Measurements from ENCODE around the gene SRGAP1. TPM values are rescaled to one million over a fixed set of nuclear protein-coding genes. Genes with fewer than 3 reads are reported as not detected.
"Not testable (repeated sequence)": the region's sequence is repeated elsewhere in the genome, so short reads cannot be mapped to it uniquely, and the experiment has no call there.

The SRGAP1 gene
- total and polyA plus RNA-seq, 2 of the 13 experiments (the other 11 are each of a cell fraction or from before 2014, with no cell fraction given): 1.6 to 3.4 TPM

- Histone ChIP-seq H3K4me1 (ENCODE audit: insufficient read depth, low read length) (peaks cover 38% of the 10 kb centered on the region), H3K4me2 (ENCODE audit: low read depth, low read length) (peak overlapping the region; percentile 86), H3K4me3 (replicated peaks in 1 of 3; ENCODE audit: insufficient read depth in 1 of 3, low read depth in 2 of 3, low read length in 3 of 3) (peak overlapping the region in 2 of 3 experiments; percentile 79 to 91; a peak in 1 of 6 replicates), H3K79me2 (ENCODE audit: insufficient read depth, low read length) (peaks cover 13% of the 10 kb centered on the region)
- in situ Hi-C loops (cut with HindIII; ENCODE audit: extremely low pct_ligation_motif_present, low pct_unique_long_range_greater_than_20kb) (loop anchor here (5.0 kb wide), 2 partner anchors 340 to 415 kb away; no protein-coding TSS in a partner anchor), intact Hi-C loops (cut with micrococcal nuclease; ENCODE audit: unreplicated experiment) (loop anchor here (1.0 to 10.0 kb wide), 5 partner anchors 102 to 395 kb away; no protein-coding TSS in a partner anchor)
- H3K27me3 ChIP-seq (ENCODE audit: control insufficient read depth in 1 of 2, insufficient read depth in 2 of 2, low read length in 2 of 2); H3K27ac ChIP-seq (ENCODE audit: extremely low read length, insufficient read depth, low read length); DNase-seq (ENCODE audit: low spot score); H3K9me3 ChIP-seq (ENCODE audit: low read length); H3K36me3 ChIP-seq (replicated peaks in 1 of 2; ENCODE audit: control insufficient read depth in 1 of 2, insufficient read depth in 2 of 2, low read length in 2 of 2); CTCF ChIA-PET (ENCODE audit: low intra/inter-chr PET ratio, low total read pairs); ATAC-seq; H2AFZ ChIP-seq (ENCODE audit: low read length); H4K20me1 ChIP-seq (ENCODE audit: insufficient read depth, low read length); FAIRE-seq; H3K9ac ChIP-seq (ENCODE audit: insufficient read depth, low read depth, low read length); BruUV-seq (replicated peaks): not testable (repeated sequence)
- 86% methylated on average over 17 of the region's 17 CpGs for WGBS (ENCODE audit: low lambda C conversion rate)
- TF ChIP-seq THAP9 (CRISPR knock-in tag; IDR thresholded peaks at IDR 0.05; ENCODE audit: borderline replicate concordance): 0 out of 2 replicates have a peak, but pooled peaks have one; percentile 2
- POLR2A ChIA-PET: interaction anchor here (0.9 to 3.0 kb wide), 3 partner anchors 75 to 561 kb away, joined by 3 to 18 read pairs (median 9); partner anchors contain the start of gene XPOT
Observed at GRCh38 chr12:63842750-63843149, 1.8 kb upstream of the SRGAP1 start.

- intact Hi-C loops (cut with micrococcal nuclease; ENCODE audit: unreplicated experiment): loop anchor here (1.0 to 10.0 kb wide), 5 partner anchors 102 to 394 kb away; no protein-coding TSS in a partner anchor
- ChIA-PET CTCF (ENCODE audit: low intra/inter-chr PET ratio, low total read pairs) (interaction anchor here (0.9 to 1.4 kb wide), 3 partner anchors 338 to 413 kb away, joined by 3 to 8 read pairs (median 6); no protein-coding TSS in a partner anchor), POLR2A (interaction anchor here (0.6 to 3.0 kb wide), 7 partner anchors 75 to 560 kb away, joined by 3 to 18 read pairs (median 4); partner anchors contain the start of genes KICS2 and XPOT)
- H3K79me2 ChIP-seq (ENCODE audit: insufficient read depth, low read length): peaks cover 13% of the 10 kb centered on the region
- H4K20me1 ChIP-seq (ENCODE audit: insufficient read depth, low read length): no peaks in the 10 kb centered on the region
- in situ Hi-C loops (cut with HindIII; ENCODE audit: extremely low pct_ligation_motif_present, low pct_unique_long_range_greater_than_20kb): loop anchor here (5.0 kb wide), 2 partner anchors 339 to 414 kb away; no protein-coding TSS in a partner anchor
- H3K9ac ChIP-seq (ENCODE audit: insufficient read depth, low read depth, low read length): peak overlapping the region; percentile 34; the same call in 1 of the 2 replicates
- no peaks in the 10 kb centered on the region; a peak in 1 of 5 replicates for H3K27me3 ChIP-seq (ENCODE audit: control insufficient read depth in 1 of 2, insufficient read depth in 2 of 2, low read length in 2 of 2)
- no peaks in the 10 kb centered on the region for H3K36me3 ChIP-seq (replicated peaks in 1 of 2; ENCODE audit: control insufficient read depth in 1 of 2, insufficient read depth in 2 of 2, low read length in 2 of 2)
- ATAC-seq: no peak
- peak overlapping the region; percentile 86 for H3K4me2 ChIP-seq (ENCODE audit: low read depth, low read length)
- FAIRE-seq: no peak
- no TSS peak for BruUV-seq (replicated peaks)
- H3K4me3 ChIP-seq (replicated peaks in 1 of 3; ENCODE audit: insufficient read depth in 1 of 3, low read depth in 2 of 3, low read length in 3 of 3): peak overlapping the region; percentile 79 to 98 (median 91)
- DNase-seq (ENCODE audit: low spot score): no peak
- H3K27ac ChIP-seq (ENCODE audit: extremely low read length, insufficient read depth, low read length): no peak overlapping the region
- WGBS (ENCODE audit: low lambda C conversion rate): 15% methylated on average over 15 of the region's 28 CpGs
- H2AFZ ChIP-seq (ENCODE audit: low read length): peak overlapping the region; percentile 75
- peaks cover 38% of the 10 kb centered on the region for H3K4me1 ChIP-seq (ENCODE audit: insufficient read depth, low read length)
- H3K9me3 ChIP-seq (ENCODE audit: low read length): no peaks in the 10 kb centered on the region
- TF ChIP-seq IKZF1 (IDR thresholded peaks at IDR 0.05): no peak
- no peak for TF ChIP-seq BCL6 (CRISPR knock-in tag; IDR thresholded peaks at IDR 0.05)
- no peak for TF ChIP-seq ZNF883 (CRISPR knock-in tag; IDR thresholded peaks at IDR 0.05; ENCODE audit: not compliant biosample characterization)
- TF ChIP-seq ZBTB8A (CRISPR knock-in tag; IDR thresholded peaks at IDR 0.05; ENCODE audit: borderline replicate concordance, low read depth): no peak
- no peak; the same call in 1 of the 2 replicates for TF ChIP-seq ZNF782 (CRISPR knock-in tag; IDR thresholded peaks at IDR 0.05; ENCODE audit: borderline replicate concordance)
- TF ChIP-seq ZNF672 (CRISPR knock-in tag; IDR thresholded peaks at IDR 0.05): 0 out of 2 replicates have a peak, but pooled peaks have one; percentile 4
- TF ChIP-seq ZBTB1 (CRISPR knock-in tag; IDR thresholded peaks at IDR 0.05; ENCODE audit: borderline replicate concordance): no peak
- TF ChIP-seq ZNF138 (CRISPR knock-in tag; IDR thresholded peaks at IDR 0.05; ENCODE audit: low read depth): no peak
- no peak for TF ChIP-seq SAFB2 (CRISPR knock-in tag; IDR thresholded peaks at IDR 0.05; ENCODE audit: borderline replicate concordance, low read depth)
- no peak for TF ChIP-seq CREB3 (CRISPR knock-in tag; IDR thresholded peaks at IDR 0.05)
- no peak; the same call in 1 of the 2 replicates for TF ChIP-seq MEIS1 (CRISPR knock-in tag; IDR thresholded peaks at IDR 0.05; ENCODE audit: borderline replicate concordance)
- TF ChIP-seq ZNF343 (CRISPR knock-in tag; IDR thresholded peaks at IDR 0.05): no peak
- TF ChIP-seq ZNF773 (CRISPR knock-in tag; IDR thresholded peaks at IDR 0.05; ENCODE audit: borderline replicate concordance): no peak
Observed at GRCh38 chr12:63843254-63843720, 1.2 kb upstream of the SRGAP1 start.
